Measurements from ENCODE around the gene PDK2. TPM values are rescaled to one million over a fixed set of nuclear protein-coding genes. Genes with fewer than 3 reads are reported as not detected.

The PDK2 gene
- total RNA-seq, 3 donors from 2014 or later = 51.0 to 91.6 (median 72.6) TPM

- Histone ChIP-seq H3K4me3 (no peak overlapping the region), H3K9me3 (no peaks in the 10 kb centered on the region), H3K36me3 (ENCODE audit: low read depth) (no peaks in the 10 kb centered on the region), H3K4me1 (ENCODE audit: low read depth) (peaks cover 11% of the 10 kb centered on the region)
- intact Hi-C loops (cut with DNase I, micrococcal nuclease) = loop anchor here in 1 of 2 donors (10.0 kb wide), 1 partner anchor 51 kb away; the partner anchor contains the start of gene SGCA
- ATAC-seq = no peak
- TF ChIP-seq CTCF (IDR thresholded peaks at IDR 0.05) = no peak
- DNase-seq = no peak
Measured at GRCh38 chr17:50113624-50114320, 18.6 kb downstream of the PDK2 start.

GRCh38 chr17:50114401-50114800 lies 19.2 kb downstream of the PDK2 start:
- peaks cover 11% of the 10 kb centered on the region for H3K4me1 ChIP-seq (ENCODE audit: low read depth)
- ATAC-seq = no peak
- no peak overlapping the region for H3K4me3 ChIP-seq
- no peak for DNase-seq
- intact Hi-C loops (cut with DNase I, micrococcal nuclease) = loop anchor here in 1 of 2 donors (10.0 kb wide), 1 partner anchor 50 kb away; the partner anchor contains the start of gene SGCA
- no peaks in the 10 kb centered on the region for H3K36me3 ChIP-seq (ENCODE audit: low read depth)
- no peak for TF ChIP-seq CTCF (IDR thresholded peaks at IDR 0.05)
- H3K9me3 ChIP-seq = no peaks in the 10 kb centered on the region

- intact Hi-C loops (cut with DNase I, micrococcal nuclease) = loop anchor here in 1 of 2 donors (10.0 kb wide), 1 partner anchor 50 kb away; the partner anchor contains the start of gene SGCA
- peak; percentile 42 for ATAC-seq
Measured at GRCh38 chr17:50114849-50115357, 19.8 kb downstream of the PDK2 start.

GRCh38 chr17:50115756-50116155 lies 20.6 kb downstream of the PDK2 start:
- ATAC-seq = no peak
- DNase-seq = no peak
- H3K9me3 ChIP-seq = no peaks in the 10 kb centered on the region
- intact Hi-C loops (cut with DNase I, micrococcal nuclease) = loop anchor here in 1 of 2 donors (10.0 kb wide), 1 partner anchor 49 kb away; the partner anchor contains the start of gene SGCA
- H3K4me3 ChIP-seq = no peak overlapping the region
- peaks cover 11% of the 10 kb centered on the region for H3K4me1 ChIP-seq (ENCODE audit: low read depth)
- no peak for TF ChIP-seq CTCF (IDR thresholded peaks at IDR 0.05)
- no peaks in the 10 kb centered on the region for H3K36me3 ChIP-seq (ENCODE audit: low read depth)

More at GRCh38 chr17:50114849-50115357, 19.8 kb downstream of the PDK2 start:
- Histone ChIP-seq H3K36me3 (ENCODE audit: low read depth) (no peaks in the 10 kb centered on the region), H3K9me3 (no peaks in the 10 kb centered on the region), H3K4me1 (ENCODE audit: low read depth) (peaks cover 11% of the 10 kb centered on the region), H3K4me3 (no peak overlapping the region)
- TF ChIP-seq CTCF (IDR thresholded peaks at IDR 0.05) = peak; percentile 44
- peak in 1 of 3 donors; percentile 80 for DNase-seq

GRCh38 chr17:50117202-50118051 lies 22.3 kb downstream of the PDK2 start:
- Histone ChIP-seq H3K4me1 (ENCODE audit: low read depth) (peaks cover 5% of the 10 kb centered on the region), H3K4me3 (no peak overlapping the region), H3K9me3 (no peaks in the 10 kb centered on the region), H3K36me3 (ENCODE audit: low read depth) (no peaks in the 10 kb centered on the region)
- DNase-seq (peak; percentile 61 to 80 (median 69)), ATAC-seq (peak; percentile 84)
- TF ChIP-seq CTCF (IDR thresholded peaks at IDR 0.05) = peak; percentile 60
- intact Hi-C loops (cut with DNase I, micrococcal nuclease) = loop anchor here in 1 of 2 donors (10.0 kb wide), 1 partner anchor 47 kb away; the partner anchor contains the start of gene SGCA
